HL-60/S4 treated with phorbol 12-myristate 13-acetate at 8.2 ng/mL for 4 days and 3 days (cell line): ENCODE data around the gene TIMM13.

Source experiments
- in situ Hi-C: fragments of 300-500 bp; cut with MboI; formaldehyde crosslinking; loops from 2 replicates; pipeline ENCODE4 v1.15.0; 2022; ENCODE audit warnings: low sequenced_read_pairs

TIMM13 gene

DNA sequence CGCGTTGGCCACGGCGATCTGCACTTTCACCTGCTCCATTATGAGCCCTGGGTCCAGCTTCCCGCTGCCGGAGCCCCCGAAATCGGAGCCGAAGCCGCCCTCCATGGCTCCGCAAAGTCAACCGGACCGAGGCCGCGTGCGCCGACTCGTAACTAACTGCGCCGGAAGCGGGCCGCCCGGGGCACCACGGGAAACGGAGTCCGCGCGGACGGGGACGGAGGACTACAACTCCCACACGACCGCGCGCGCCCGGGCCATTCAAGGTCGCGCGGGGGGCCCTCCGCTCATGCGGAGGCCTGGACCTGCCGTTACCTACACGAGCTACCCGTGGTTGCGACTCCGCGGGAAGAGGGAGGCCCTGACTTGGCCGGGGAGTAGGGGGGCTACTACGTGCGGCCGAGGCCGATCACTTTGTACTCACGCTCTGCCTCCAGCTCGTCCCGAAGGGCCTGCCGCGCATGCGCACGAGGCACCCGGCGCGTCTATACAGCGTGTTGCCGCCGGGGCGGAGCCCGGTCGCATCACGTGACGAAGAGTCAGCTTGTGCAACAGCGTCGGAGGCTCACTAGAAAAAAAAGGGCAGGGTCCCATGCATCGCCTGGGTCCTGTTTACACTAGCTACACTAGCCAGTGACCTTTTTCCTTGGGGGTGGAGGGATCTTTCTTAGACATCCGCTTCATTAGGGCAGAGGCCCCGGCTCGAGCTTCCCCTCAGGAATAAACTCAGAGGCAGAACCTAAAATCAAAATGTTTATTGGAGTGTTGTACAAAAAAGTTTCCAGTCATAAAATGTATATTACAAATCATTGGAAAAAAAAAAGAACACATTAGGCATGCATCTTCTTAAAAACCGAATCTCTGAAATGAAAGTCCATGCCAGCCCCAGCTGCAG lies at the start of gene TIMM13:
Gene TIMM13 (minus strand): TSS at position 158 of the 892 bp plus-strand sequence. CDS start 53 bp downstream, at position 105.
- in situ Hi-C loops, result no loop called here

GRCh38 chr19:2476451-2477140 lies 49.2 kb upstream of the TIMM13 start:
- in situ Hi-C loops, result no loop called here

DNA sequence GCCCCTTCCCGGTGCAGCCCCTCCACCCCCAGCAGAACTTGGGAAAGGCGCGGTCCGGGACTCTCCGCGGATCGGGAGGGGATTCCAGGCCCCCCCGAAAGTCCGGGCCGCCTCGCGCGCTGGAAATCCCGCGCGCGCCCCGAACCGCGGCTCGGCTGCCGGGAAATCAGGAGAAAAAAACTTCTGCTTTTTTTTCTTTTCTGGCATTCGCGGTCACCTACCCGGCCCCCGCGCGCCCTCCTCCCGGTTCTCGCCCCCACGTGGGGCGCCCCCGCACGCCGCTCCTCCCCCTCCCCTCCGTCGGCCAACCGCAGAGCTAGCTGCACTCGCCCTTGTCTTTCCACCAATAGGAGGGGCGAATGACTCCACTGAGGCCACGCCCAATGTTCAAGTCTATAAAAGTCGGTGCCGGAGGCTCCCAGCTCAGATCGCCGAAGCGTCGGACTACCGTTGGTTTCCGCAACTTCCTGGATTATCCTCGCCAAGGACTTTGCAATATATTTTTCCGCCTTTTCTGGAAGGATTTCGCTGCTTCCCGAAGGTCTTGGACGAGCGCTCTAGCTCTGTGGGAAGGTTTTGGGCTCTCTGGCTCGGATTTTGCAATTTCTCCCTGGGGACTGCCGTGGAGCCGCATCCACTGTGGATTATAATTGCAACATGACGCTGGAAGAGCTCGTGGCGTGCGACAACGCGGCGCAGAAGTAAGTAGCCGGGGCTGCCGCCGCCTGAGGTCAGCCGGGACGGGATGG lies 48.5 kb upstream of the TIMM13 start, which contains the start of gene GADD45B:
Gene GADD45B (plus strand): TSS at position 426 of the 749 bp plus-strand sequence. CDS start 232 bp downstream, at position 658.
- in situ Hi-C loops, result no loop called here

GRCh38 chr19:2475018-2475701 lies 47.8 kb upstream of the TIMM13 start:
- in situ Hi-C loops, result no loop called here

DNA sequence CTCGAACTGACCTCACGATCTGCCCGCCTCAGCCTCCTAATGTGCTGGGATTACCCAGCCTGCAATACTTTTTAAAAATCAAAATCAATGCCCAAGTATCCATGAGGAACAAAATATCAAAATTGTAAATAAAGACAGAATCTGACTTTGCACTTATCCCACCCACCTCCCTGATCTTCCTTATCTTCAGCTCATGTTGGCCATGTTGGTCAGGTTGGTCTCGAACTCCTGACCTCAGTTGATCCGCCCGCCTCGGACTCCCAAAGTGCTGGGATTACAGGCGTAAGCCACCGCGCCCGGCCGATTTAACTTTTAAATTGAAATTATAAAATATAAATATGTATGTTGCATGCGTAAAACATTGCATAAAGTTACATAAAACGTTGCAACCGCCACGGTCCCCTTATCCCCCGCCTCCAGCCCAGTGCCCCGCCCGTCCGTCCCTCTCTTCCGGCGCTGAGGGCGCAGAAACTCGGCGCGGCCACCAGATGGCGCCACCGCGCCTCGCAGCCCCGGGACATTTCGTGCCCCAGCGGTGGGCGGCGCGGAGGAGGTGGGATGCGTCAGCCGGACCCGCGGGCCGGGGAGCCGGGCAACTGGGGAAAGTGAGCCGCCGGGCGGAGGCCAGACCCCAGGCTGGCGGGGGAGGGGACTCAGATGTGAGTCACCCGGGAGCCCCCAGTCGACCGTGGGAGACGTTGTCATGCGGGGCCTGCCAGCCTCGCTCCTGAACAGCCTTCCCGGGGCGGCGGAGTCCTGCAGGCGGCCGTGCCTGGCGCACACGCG lies 47.0 kb upstream of the TIMM13 start:
- in situ Hi-C loops, result loop anchor here (25.0 kb wide), 1 partner anchor 138 kb away; no protein-coding TSS in a partner anchor

- in situ Hi-C loops, result loop anchor here (25.0 kb wide), 1 partner anchor 142 kb away; no protein-coding TSS in a partner anchor
These were observed 42.5 kb upstream of the TIMM13 start for GRCh38 chr19:2469915-2470200.

- in situ Hi-C loops, result loop anchor here (25.0 kb wide), 1 partner anchor 143 kb away; no protein-coding TSS in a partner anchor
These were observed 41.9 kb upstream of the TIMM13 start for GRCh38 chr19:2469102-2469914.

DNA sequence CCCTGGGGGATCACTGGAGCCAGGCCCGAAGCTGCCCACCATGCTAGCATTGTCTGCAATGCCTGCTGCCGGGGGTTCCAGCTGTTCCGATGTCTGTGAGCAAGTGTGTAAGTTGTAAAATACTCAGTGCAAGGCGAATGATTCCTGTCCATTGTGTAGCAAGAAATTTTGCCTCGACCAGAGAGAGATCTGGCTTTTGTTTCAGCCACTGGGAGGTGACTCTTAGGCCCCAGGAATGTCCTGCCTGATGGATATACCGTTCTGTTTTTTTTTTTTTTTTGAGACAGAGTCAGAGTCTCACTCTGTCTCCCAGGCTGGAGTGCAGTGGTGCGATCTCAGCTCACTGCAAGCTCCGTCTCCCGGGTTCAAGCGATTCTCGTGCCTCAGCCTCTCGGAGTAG lies 41.2 kb upstream of the TIMM13 start:
- in situ Hi-C loops, result loop anchor here (25.0 kb wide), 1 partner anchor 144 kb away; no protein-coding TSS in a partner anchor

DNA sequence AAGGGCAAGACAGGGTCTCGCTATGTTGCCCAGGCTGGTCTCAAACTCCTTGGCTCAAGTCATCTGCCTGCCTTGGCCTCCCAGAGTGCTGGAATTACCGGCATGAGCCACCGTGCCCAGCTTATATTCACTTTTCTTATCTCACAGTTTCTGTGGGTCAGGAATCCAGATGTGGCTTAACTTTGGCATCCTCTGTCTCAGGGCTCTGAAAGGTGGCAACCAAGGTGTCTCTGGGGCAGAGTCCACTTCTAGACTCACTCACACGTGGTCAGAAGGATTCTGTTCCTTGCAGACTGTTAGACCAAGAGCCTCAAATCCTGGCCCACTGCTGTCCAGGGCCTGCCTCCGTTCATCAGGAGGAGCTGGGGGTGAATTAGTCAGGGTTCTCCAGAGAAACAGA lies 37.0 kb upstream of the TIMM13 start:
- in situ Hi-C loops, result loop anchor here (25.0 kb wide), 1 partner anchor 148 kb away; no protein-coding TSS in a partner anchor

DNA sequence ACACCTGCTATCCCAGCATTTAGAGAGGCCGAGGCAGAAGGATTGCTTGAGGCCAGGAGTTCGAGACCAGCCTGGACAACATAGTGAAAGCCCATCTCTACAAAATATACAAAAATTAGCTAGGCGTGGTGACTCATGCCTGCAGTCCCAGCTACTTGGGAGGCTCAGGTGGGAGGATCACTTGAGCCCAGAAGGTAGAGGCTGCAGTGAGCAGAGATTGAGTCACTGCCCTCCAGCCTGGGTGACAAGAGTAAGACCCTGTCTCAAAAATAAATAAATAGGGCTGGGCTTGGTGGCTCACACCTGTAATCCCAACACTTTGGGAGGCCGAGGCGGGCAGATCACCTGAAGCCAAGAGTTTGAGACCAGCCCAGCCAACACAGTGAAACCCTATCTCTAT lies 36.3 kb upstream of the TIMM13 start:
- in situ Hi-C loops, result loop anchor here (25.0 kb wide), 1 partner anchor 149 kb away; no protein-coding TSS in a partner anchor

- in situ Hi-C loops, result loop anchor here (25.0 kb wide), 1 partner anchor 149 kb away; no protein-coding TSS in a partner anchor
These were observed 35.4 kb upstream of the TIMM13 start for GRCh38 chr19:2462635-2463421.

DNA sequence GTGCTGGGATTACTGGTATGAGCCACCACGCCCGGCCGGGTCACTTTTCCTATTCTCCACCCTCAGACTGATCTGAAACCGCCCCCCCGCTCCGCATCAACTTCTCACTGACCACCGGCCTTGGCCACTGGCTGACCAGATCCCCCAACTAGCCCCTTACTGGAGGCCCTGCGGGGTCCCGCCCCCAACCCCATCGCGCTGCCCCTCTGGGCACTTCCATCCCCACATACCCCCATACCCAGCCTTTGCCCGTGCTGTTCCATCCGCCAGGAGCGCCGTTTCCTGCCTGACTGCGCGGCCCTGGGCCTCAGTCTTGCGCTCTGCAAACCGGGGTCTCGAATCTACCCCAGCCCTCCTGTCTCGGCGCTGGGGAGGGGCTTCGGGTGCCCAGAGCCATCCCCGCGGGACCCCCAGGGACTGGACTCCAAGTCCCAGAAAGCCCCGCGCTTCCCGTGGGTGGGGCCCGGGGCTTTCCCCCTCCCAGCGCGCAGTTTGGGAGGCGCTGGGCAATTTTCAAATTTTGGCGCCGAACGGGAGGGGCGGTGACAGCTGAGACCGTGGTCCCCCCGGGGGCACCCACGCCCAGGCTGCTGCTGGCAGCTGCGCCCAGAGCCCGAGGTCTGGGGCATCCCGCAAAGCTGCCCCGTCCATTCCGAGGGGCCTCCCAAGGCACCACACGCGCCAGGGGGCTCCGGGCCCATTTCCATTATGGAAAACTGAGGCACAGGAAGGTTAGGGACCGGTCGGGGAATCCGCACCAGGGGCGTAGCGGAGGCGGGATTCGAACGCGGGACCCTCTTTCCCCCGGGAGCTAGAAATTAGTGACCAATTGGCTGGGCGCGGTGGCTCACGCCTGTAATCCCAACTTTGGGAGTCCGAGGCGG lies 34.6 kb upstream of the TIMM13 start:
- in situ Hi-C loops, result loop anchor here (25.0 kb wide), 1 partner anchor 150 kb away; no protein-coding TSS in a partner anchor

DNA sequence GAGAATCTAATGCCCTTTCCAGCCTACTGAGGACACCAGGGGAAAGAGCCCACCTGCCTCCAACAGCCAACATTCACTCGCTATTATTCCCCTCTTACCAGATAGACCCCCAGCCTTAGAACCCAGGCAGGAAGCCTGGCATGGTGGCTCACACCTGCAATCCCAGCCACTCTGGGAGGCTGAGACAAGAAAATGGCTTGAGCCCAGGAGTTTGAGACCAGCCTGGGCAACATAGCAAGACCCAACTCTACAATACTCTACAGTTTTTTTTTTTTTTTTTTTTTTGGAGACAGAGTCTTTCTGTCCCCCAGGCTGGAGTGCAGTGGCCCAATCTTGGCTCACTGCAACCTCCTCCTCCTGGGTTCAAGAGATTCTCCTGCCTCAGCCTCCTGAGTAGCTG lies 32.9 kb upstream of the TIMM13 start:
- in situ Hi-C loops, result loop anchor here (25.0 kb wide), 1 partner anchor 152 kb away; no protein-coding TSS in a partner anchor

DNA sequence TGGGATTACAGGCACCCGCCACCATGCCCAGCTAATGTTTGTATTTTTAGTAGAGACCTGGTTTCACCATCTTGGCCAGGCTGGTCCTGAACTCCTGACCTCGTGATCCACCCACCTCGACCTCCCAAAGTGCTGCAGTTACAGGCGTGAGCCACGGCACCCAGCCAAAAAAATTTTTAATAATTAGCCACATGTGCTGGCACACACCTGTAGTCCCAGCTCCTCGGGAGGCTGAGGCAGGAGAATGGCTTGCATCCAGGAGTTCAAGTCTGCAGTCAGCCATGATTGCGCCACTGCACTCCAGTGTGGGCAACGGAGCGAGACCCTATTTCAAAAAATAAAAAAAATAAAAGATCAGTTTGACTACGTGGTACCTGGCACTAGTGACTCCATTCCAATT lies 31.4 kb upstream of the TIMM13 start:
- in situ Hi-C loops, result loop anchor here (25.0 kb wide), 1 partner anchor 154 kb away; no protein-coding TSS in a partner anchor

GRCh38 chr19:2458054-2458453 lies 30.7 kb upstream of the TIMM13 start:
- in situ Hi-C loops, result loop anchor here (25.0 kb wide), 1 partner anchor 154 kb away; no protein-coding TSS in a partner anchor

GRCh38 chr19:2457394-2458037 lies 30.1 kb upstream of the TIMM13 start:
- in situ Hi-C loops, result loop anchor here (25.0 kb wide), 1 partner anchor 155 kb away; no protein-coding TSS in a partner anchor
